Nucleus accumbens (tissue), 56 donors: ENCODE results near the gene SP140L.
"Not testable (repeated sequence)": the region's sequence is repeated elsewhere in the genome, so short reads cannot be mapped to it uniquely, and the experiment has no call there.

ENCODE experiments used
- DNase-seq, 56 donors: peaks; one replicate each; lab custom pipeline; 2025; lab: John Stamatoyannopoulos, UW

Gene SP140L

DNA sequence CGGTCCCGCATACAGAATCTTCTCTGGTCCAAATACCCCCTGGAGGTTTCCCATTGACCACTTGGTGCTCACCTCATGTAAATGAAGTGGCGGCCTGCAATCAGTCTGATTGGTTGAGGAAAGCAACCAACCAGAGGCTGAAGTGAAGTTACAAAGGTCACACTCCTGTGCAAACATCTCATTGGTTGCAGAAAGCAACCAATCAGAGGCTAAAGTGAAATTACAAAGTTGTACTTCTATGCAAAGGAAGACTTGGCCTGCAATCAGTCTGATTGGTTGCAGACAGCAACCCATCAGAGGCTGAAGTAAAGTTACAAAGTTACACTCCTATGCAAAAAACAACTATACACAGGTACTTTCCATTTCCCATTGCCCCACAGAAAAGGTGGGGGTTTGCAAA, 86.5 kb downstream of the SP140L start:
- DNase-seq, result no peak

DNA sequence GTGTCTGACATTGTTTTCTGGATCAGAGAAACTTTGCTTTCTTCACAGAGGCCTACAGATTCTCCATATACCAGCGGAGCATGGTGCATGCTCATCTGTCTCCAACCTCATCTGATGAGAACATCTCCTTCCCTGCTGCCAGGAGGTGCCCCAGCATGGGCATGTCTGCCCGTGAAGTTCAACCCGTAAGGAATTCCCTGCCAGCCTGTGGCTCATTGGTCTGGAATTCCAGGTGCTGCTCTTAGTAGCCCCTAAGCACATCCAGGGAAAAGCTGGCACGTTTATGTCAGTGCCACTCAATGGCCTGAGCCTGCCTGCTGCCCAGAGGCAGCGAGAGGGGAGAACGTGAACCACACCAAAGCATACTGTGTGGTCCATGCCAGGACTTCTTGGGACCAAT, 87.3 kb downstream of the SP140L start:
- no peak for DNase-seq

DNA sequence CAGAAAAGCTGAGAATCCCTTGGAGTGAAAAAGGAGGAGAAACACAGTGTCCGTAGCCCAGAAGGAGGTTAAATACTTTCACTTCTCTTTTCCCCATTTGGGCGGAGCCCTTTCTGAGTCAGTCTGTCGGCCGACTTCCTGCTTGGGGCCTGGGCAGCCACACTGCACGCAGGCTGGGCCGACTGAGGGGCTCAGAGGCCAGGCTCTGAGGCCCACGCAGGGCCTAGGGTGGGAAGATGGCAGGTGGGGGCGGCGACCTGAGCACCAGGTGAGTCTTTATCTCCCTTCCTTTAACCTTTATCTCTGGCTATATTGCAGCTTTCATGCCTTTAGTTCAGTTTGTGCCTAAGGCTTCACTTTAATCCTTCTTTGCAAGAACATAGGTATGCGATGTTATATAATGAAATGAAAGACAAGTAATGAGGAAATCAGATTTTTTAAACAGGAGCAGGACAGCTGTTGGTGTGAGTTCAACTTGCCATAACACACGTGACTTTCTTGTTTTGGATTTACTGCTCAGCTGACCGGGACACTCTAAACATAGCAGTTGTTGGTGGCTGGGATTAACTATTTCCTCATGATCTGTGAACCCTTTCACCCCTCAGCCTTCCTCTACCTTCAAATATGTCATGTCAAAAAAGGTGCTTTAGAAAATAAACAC, 89.2 kb downstream of the SP140L start, which contains the start of gene SP100:
SP100 (plus strand) TSS at position 141 of the 661 bp plus-strand sequence; CDS start at position 237, 96 bp downstream.
- DNase-seq, result peak in 13 of 56 donors; percentile 3 to 35 (median 10)

DNA sequence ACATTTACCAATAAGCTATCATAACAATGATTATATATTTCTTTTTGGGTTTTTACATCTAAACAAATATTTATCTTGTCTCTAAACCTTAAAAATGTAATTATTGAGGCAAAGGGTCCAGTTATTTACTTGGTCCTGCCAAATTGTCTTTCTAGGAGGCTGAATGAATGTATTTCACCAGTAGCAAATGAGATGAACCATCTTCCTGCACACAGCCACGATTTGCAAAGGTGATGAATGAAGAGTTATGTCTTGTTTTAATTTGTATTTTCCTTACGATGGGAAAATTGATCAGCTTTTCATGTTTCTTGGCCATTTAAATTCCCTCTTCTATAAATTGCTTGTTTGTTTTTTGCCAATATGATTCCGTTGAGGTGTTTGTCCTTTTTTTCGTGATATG, 90.4 kb downstream of the SP140L start:
- no peak for DNase-seq

DNA sequence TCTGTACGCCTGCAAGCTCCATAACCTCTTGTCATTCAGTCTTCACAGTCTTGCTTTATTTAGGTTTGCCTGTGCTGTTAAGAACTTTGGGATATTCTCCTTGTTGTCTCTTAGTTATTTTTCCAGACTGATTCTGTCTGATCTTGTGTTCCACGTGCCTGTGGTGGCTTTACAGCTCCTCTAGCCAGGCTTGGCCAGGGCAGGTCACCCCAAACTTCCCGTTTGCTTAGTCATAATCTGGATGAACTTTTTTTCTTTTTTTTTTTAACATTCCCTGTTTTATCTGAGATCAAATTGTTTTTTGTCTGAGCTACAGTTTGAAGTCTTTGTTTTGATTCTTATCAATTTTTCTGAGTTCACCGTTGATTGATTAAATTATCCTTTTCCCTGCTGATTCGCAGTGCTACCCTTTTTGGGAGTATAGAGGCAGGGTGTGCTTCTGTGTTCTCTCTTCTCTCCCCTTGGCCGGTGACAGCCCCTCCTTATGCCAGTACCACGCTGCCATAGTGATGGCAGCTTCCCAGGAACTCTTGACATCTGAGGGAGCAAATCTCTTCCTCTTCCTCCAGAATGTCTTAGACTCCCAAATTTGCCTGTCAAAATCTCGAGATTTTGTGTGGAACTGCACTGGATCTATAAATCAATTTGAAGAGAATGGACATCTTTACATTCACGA, 91.5 kb downstream of the SP140L start:
- DNase-seq, result no peak

DNA sequence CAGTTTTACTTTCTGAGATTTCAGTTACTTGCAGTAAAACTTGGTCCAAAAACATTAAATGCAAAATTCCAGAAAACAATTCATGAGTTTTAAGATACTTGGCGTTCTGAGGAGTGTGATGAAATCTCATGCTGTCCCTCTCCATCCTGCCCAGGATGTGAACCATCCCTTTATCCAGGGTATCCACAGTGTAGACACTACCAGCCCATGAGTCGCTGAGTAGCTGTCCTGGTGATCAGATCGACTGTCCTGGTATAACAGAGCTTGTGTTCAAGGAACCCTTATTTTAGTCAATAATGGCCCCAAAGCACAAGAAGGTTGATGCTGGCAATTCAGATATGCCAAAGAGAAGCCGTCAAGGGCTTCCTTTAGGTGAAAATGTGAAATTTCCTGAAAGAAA, 92.2 kb downstream of the SP140L start:
- no peak for DNase-seq

DNA sequence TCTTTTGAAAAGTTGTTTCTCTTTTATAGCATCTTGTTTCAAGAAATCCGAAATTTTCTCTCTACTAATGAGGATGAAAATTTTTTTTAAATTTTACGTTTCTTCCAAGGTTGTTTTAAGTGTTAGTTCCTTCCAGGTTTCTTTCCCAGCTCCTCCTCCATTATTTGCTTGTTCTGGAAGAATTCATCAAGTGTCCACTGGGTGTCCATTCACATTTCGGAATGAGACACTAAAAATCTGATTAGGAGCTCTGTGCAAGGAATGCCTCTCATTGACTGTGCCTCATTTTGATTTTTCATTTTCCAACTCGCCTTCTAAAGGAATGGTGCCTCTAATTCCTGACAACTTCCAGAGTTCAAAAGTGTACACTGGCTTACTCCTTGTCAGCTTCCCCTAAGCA, 95.2 kb downstream of the SP140L start:
- DNase-seq, result no peak

DNA sequence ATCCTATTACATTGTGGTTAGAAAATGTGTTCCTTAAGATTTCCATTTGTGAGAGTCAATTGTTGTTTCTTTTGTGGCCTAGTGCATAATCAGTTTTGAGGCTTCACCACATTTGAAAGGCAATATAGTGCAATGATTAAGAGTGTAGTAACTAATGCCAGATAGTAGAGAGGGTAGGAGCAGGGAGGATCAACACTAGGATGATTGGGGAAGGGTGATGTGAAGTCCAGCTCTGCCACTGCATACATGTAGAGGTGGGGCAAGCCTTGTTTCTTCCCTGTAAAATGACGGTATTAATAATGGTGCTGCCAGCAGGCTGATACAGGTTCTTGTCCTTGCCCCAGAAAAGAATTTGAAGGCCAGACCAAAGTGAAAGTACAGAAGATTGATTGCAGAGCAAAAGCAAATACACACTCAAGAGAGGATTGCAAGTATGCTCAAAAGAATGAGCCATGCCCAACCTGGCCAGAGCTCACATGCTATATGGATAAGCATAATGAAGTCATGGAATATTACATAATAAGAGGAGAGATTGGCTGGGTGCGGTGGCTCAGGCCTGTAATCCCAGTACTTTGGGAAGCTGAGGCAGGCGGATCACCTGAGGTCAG, 97.0 kb downstream of the SP140L start:
- DNase-seq, result no peak

DNA sequence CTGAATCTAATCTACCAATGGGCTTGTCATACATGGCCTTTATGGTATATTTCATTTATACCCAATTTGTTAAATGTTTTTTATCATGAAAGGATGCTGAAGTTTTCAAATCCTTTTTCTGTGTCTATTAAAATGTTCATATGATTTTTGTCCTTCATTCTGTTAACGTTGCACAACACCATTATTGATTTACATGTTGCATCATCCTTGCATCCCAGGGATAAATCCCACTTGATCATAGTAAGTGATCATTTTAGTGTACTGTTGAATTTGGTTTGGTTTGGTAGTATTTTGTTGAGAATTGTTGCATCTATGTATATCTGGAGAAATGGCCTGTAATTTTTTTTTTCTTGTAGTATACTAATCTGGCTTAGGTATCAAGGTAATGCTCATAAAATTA, 98.4 kb downstream of the SP140L start:
- no peak for DNase-seq

DNA sequence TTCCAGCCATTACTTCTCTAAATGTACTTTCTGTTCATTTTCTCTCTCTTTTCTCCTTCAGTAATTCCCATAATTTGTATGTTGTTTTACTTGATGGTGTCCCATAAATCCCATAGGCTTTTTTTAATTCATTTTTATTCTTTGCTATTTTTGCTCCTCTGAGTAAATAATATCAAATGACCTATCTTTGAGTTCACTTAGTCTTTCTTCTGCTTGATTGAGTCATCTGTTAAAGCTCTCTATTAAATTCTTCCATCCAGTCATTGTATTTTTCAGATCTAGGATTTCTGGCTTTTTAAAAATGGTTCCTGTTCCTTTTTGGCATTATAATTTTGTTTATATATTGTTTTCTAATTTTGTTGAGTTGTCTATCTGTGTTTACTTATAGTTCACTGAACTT, 102.5 kb downstream of the SP140L start:
- DNase-seq, result no peak

DNA sequence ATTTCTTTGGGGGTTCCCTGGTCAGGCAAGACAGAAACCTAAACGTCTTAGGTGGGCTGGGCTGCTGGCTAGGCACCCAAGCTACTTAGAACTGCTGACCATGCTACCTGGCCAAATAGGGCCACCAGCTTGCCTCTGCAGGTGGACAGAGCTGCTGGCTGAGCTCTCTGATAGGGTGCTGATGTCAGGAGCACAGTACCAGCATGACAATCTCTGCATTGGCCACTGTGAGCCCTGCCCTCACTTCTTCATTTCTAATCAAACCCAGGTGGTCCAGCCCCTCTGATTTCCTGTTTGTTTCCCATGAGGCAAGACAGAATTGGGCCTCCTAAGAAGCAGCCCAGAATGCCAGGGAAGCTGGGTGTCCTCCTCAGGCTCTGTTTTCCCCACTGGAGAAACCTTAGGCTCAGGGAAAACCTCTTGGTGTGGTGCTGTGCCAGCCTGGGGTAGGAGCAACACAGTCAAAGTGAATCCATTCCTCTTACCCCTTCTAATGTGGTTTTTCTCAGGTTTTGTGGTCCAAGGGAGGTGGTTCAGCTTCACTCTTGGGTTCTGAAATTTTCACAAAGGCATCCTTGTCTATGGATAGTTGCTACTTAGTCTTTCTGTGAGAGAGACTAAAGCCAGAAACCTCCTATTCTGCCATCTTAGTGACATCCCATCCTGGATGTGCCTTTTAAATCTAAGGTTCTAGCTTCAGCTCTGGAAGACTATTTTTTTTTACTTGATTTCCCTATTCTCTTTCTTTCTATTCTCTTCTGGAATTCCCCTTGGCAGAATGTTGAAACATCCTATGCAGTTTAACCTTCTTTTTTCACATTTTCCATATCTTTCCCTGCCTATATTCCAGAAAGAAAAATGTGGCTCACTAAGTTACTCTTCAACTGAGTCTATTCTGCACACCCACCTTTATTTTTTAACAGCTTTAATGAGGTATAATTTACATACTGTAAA, 104.2 kb downstream of the SP140L start:
- no peak for DNase-seq

DNA sequence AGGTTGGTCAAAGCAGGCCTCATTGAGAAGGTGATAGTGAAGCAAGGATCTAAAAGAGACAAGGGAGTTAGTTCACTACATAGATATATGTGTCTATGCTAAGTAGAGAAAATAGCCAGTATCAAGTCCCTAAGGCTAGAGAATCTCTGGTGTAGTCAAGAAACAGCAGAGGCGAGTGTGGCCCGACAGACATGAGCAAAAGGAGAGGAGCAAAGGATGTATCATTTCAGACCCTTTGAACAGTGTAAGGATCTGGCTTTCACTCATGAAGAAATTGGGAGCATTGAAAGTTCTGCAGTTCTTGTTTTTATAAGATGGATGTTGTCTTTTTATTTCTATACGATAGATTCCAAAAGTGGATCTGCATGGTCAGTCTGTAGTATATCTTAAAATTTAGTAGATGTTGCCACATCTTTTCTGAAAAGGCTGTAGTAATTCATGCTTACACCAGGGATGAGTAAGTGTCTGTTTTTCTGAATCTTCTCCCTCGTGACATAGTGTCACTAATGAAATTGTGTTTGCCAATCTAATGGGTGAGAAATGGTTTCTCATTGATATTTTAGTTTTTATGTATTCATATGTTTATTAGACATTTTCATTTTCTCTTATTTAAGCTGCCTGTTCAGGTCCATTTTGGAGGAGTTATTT, 107.8 kb downstream of the SP140L start:
- DNase-seq, result no peak

DNA sequence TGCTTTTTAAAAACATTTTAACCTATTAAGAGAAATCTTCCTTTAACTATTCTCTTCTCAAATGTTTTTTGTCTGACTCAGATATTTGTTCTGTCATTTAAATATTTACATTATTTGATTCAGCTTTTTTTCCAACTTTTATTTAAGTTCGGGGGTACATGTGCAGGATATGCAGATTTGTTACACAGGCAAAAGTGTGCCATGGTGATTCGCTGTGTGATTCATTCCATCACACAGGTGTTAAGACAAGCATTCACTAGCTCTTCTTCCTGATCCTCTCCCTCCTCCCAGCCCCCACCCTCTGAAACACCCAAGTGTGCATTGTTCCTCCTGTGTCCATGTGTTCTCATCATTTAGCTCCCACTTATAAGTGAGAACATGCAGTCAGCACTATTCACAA, 108.4 kb downstream of the SP140L start:
- DNase-seq, result no peak

DNA sequence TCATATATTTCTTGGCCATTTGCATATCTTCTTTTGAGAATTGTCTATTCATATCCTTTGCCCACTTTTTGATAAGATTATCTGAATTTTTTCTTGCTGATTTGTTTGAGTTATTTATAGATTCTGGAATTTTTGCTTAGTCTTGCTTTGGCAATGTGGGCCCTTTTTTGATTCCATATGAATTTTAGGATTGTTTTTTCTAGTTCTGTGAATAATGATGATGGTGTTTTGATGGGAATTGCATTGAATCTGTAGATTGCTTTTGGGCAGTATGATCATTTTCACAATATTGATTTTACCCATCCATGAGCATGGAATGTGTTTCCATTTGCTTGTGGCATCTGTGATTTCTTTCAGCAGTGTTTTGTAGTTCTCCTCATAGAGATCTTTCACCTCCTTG, 112.1 kb downstream of the SP140L start:
- not testable (repeated sequence) for DNase-seq

DNA sequence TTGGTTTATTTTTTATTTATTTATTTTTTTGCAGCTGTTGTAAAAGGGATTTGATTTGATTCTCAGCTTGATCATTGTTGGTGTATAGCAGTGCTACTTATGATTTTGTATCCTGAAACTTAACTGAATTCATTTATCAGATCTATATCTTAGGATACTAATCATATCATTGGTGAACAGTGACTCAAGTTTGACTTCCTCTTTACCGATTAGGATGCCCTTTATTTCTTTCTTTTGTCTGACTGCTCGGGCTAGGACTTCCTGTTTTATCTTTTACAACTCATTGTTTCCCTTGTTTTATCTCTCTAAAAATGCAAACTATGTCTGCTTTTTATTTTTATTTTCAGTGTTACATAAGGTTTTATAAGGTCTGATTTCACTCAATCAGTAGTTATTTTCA, 112.6 kb downstream of the SP140L start:
- DNase-seq, result no peak

DNA sequence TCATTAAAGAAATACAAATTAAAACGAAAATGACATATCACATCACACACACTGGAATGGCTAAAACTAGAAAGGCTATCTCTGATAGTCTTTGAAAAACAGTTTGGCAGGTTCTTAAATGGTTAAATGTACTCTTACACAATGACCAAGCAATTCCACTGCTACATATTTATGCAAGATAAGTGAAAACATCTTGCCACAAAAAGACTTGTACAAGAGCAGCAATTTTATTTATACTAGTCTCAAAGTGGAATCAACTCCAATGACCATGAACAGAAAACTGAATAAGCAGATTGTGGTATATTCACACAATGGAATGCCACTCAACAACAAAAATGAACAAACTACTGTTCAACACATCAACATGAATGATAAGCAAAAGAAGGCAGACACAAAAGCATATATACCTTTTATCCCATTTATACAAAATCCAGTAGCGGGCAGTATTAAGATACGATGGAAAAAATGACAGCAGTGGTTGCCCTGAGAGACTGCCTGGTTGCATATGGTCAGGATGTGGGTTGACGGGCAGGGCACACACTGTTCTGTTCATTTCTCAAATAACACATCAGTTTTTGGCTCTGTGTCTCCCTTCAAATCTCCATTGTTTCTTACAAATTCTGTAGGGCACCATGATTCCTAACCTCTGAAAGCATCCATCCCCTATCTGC, 114.4 kb downstream of the SP140L start:
- no peak for DNase-seq

DNA sequence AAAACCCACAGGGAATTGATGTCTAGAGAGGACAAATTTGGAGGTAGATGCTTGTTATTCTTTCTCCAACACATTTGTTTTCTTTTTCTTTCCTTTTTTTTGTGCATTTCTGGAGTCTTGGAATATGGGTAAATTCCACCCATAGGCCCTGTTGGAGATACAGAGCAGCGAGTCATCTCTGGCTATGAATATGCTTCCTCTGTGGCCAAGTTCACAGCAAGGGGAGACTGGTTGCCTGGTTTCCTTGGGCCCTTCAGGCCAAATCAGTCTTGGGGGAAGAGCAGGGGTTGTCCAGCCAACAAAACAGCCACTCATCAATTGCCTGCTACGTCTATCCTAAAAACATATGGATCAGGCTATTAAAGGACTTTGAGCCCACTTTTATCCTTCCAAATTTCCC, 116.5 kb downstream of the SP140L start:
- DNase-seq, result no peak

DNA sequence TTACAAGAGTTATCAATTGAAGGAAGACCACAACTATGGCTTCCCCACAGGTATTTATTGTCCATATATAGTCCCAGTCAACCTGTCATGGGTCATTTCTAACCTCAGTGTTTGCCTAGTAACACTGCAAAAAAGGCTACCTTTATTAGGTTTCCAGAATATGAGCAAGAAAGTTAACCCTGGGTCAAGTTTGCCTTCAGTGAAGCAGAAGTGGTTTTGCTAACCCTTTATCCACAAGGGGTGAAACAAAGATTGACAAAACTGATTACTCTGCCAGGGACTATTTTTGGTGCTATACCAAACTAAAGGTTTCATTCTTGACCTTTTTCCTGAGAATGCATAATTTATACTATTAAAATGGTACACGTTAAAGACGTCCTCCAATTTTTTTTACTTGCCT, 117.8 kb downstream of the SP140L start:
- DNase-seq, result no peak

DNA sequence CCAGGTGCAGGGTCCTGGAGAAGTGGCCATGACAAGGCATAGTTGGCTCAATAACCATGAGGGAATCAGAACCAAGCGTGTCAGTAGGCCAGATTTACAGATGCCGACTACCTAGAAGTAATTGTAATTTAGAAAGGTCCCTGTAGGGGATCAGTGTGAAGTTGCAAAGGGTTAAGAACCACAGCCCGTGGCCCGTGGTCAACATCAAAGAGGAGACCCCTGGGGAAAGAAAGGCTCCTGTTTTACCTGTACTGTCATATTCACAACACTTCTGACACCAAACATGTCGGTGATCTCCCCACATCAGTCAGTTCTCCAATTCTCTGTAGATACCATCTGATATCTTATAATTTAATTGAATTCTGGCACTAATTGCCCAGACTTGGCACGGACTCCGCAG, 120.0 kb downstream of the SP140L start:
- no peak for DNase-seq
